NCI-H2227 (cell line): ENCODE data around the gene TRNAU1AP.
A peak's percentile ranks its signal among the peaks of the same experiment; 100 is the strongest.
"Not testable (repeated sequence)": the region's sequence is repeated elsewhere in the genome, so short reads cannot be mapped to it uniquely, and the experiment has no call there.

Experiments used
- DNase-seq: peaks from one replicate; lab custom pipeline; 2025; ENCODE audit not compliant: unreplicated experiment; lab: John Stamatoyannopoulos, UW

The TRNAU1AP gene

GRCh38 chr1:28577052-28577678 lies 24.3 kb downstream of the TRNAU1AP start:
- no peak for DNase-seq

- no peak for DNase-seq
Observed at GRCh38 chr1:28577738-28578536, 25.1 kb downstream of the TRNAU1AP start.

- DNase-seq = no peak
Observed at GRCh38 chr1:28578696-28579218, 25.9 kb downstream of the TRNAU1AP start.

- no peak for DNase-seq
Observed at GRCh38 chr1:28579401-28579800, 26.5 kb downstream of the TRNAU1AP start.

GRCh38 chr1:28580722-28581530 lies 28.0 kb downstream of the TRNAU1AP start:
- peak; percentile 72 for DNase-seq

- peak; percentile 97 for DNase-seq
Observed at GRCh38 chr1:28581531-28582247, 28.8 kb downstream of the TRNAU1AP start.

GRCh38 chr1:28582248-28582615 lies 29.3 kb downstream of the TRNAU1AP start:
- no peak for DNase-seq

- DNase-seq = not testable (repeated sequence)
Observed at GRCh38 chr1:28586585-28587391, 33.9 kb downstream of the TRNAU1AP start.

- DNase-seq = peak; percentile 43
Observed at GRCh38 chr1:28591708-28592320, 38.9 kb downstream of the TRNAU1AP start, which contains the start of gene RAB42. Gene RAB42 (plus strand): TSS chr1:28592265. CDS start chr1:28592512, 247 bp downstream.

- peak; percentile 30 for DNase-seq
Observed at GRCh38 chr1:28592321-28593071, 39.6 kb downstream of the TRNAU1AP start.

- DNase-seq = not testable (repeated sequence)
Observed at GRCh38 chr1:28593988-28594356, 41.1 kb downstream of the TRNAU1AP start.

- DNase-seq = not testable (repeated sequence)
Observed at GRCh38 chr1:28594686-28595411, 42.0 kb downstream of the TRNAU1AP start.

GRCh38 chr1:28595412-28596191 lies 42.7 kb downstream of the TRNAU1AP start:
- DNase-seq = no peak

GRCh38 chr1:28596276-28596675 lies 43.4 kb downstream of the TRNAU1AP start:
- DNase-seq = not testable (repeated sequence)

GRCh38 chr1:28601696-28602095 lies 48.8 kb downstream of the TRNAU1AP start:
- no peak for DNase-seq

- peak; percentile 81 for DNase-seq
Observed at GRCh38 chr1:28602536-28603439, 49.9 kb downstream of the TRNAU1AP start.
